ENCODE measurements around the gene USP20. TPM values are rescaled to one million over a fixed set of nuclear protein-coding genes. Genes with fewer than 3 reads are reported as not detected.

Gene USP20
- total RNA-seq, 1 experiment from 2014 or later, result 14.4 TPM

DNA sequence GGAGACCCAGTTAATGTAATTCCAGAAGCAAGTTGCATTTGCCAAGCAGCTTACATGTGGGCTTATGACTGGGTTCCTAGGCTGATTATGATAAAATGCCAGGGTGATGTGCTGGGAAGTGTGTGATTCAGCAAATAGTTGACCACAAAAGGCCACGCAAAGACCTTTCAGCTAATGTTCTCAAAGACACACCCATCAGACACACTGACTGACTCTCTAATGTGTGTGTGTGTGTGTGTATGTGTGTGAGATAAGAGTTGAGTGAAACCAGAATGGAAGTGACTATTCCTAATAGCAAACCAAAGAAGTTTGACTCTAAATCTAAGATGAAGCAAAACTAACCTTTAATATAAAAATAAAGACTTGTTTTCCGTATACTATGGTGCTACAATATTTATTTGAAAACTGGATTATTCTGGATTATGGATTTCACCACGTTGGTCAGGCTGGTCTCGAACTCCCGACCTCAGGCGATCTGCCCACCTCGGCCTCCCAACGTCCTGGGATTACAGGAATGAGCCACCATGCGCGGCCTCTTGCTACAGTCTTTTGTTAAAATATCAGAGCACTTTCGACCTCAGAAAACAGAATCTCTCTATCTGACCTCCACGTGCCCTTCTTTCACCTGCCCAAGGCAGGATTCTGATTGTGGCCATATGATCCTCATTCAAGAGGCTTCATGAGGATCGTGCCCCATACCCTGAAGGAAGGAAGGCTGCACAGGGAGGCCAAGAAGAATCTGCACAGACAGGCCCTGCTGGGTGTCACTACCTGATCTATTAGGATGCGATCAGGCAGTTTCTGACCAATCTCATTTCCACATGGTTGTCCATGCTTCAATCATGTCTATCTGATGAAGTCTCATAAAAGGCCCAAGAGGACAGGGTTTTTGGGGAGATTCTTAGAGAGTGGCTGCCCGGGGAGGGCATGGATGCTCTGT, 75.6 kb downstream of the USP20 start:
- H3K4me1 ChIP-seq (ENCODE audit: control insufficient read depth, insufficient read depth, low read length), result no peaks in the 10 kb centered on the region
- H3K36me3 ChIP-seq (ENCODE audit: control insufficient read depth, insufficient read depth, low read length), result no peaks in the 10 kb centered on the region
- no peaks in the 10 kb centered on the region for H3K27me3 ChIP-seq (ENCODE audit: control insufficient read depth, insufficient read depth, low read length)
- BruUV-seq (replicated peaks), result no TSS peak
- intact Hi-C loops (cut with micrococcal nuclease; ENCODE audit: unreplicated experiment) (no loop called here), in situ Hi-C loops (cut with HindIII; ENCODE audit: low pct_unique_long_range_greater_than_20kb, low sequenced_read_pairs) (no loop called here)
- CTCF ChIA-PET, result no interaction called here
- ATAC-seq (no peak), DNase-seq (ENCODE audit: low read depth, low spot score) (peak; percentile 85)
- H3K27ac ChIP-seq (ENCODE audit: low read length), result no peak overlapping the region
- H3K4me3 ChIP-seq (ENCODE audit: low read depth in 2 of 2, low read length in 2 of 2), result no peak overlapping the region
- TF ChIP-seq SIN3A (IDR thresholded peaks at IDR 0.05; ENCODE audit: borderline replicate concordance, insufficient read depth, low read depth, low read length), result no peak
- TF ChIP-seq POLR2AphosphoS5 (IDR thresholded peaks at IDR 0.05; ENCODE audit: low read depth, low read length), result no peak
- TF ChIP-seq, protein P1, sequence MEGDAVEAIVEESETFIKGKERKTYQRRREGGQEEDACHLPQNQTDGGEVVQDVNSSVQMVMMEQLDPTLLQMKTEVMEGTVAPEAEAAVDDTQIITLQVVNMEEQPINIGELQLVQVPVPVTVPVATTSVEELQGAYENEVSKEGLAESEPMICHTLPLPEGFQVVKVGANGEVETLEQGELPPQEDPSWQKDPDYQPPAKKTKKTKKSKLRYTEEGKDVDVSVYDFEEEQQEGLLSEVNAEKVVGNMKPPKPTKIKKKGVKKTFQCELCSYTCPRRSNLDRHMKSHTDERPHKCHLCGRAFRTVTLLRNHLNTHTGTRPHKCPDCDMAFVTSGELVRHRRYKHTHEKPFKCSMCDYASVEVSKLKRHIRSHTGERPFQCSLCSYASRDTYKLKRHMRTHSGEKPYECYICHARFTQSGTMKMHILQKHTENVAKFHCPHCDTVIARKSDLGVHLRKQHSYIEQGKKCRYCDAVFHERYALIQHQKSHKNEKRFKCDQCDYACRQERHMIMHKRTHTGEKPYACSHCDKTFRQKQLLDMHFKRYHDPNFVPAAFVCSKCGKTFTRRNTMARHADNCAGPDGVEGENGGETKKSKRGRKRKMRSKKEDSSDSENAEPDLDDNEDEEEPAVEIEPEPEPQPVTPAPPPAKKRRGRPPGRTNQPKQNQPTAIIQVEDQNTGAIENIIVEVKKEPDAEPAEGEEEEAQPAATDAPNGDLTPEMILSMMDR (IDR thresholded peaks at IDR 0.05), result no peak
- TF ChIP-seq, protein P2, sequence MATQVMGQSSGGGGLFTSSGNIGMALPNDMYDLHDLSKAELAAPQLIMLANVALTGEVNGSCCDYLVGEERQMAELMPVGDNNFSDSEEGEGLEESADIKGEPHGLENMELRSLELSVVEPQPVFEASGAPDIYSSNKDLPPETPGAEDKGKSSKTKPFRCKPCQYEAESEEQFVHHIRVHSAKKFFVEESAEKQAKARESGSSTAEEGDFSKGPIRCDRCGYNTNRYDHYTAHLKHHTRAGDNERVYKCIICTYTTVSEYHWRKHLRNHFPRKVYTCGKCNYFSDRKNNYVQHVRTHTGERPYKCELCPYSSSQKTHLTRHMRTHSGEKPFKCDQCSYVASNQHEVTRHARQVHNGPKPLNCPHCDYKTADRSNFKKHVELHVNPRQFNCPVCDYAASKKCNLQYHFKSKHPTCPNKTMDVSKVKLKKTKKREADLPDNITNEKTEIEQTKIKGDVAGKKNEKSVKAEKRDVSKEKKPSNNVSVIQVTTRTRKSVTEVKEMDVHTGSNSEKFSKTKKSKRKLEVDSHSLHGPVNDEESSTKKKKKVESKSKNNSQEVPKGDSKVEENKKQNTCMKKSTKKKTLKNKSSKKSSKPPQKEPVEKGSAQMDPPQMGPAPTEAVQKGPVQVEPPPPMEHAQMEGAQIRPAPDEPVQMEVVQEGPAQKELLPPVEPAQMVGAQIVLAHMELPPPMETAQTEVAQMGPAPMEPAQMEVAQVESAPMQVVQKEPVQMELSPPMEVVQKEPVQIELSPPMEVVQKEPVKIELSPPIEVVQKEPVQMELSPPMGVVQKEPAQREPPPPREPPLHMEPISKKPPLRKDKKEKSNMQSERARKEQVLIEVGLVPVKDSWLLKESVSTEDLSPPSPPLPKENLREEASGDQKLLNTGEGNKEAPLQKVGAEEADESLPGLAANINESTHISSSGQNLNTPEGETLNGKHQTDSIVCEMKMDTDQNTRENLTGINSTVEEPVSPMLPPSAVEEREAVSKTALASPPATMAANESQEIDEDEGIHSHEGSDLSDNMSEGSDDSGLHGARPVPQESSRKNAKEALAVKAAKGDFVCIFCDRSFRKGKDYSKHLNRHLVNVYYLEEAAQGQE (IDR thresholded peaks at IDR 0.05; ENCODE audit: insufficient read depth in 1 of 2, low read depth in 2 of 2, low read length in 1 of 2), result no peak
- TF ChIP-seq TCF7L2 (IDR thresholded peaks at IDR 0.05; ENCODE audit: low read depth, low read length), result no peak
- POLR2A ChIA-PET, result no interaction called here
- no peaks in the 10 kb centered on the region for H3K9me3 ChIP-seq (ENCODE audit: control insufficient read depth, insufficient read depth, low read depth, low read length)

GRCh38 chr9:129914051-129914450, 78.8 kb downstream of the USP20 start:
- in situ Hi-C loops (cut with HindIII; ENCODE audit: low pct_unique_long_range_greater_than_20kb, low sequenced_read_pairs), result no loop called here
- H3K27ac ChIP-seq (ENCODE audit: low read length), result no peak overlapping the region

More at GRCh38 chr9:129914051-129914450, 78.8 kb downstream of the USP20 start:
- POLR2A ChIA-PET, result interaction anchor here (0.6 kb wide), 1 partner anchor 24 kb away, joined by 6 read pairs; no protein-coding TSS in a partner anchor
- BruUV-seq (replicated peaks), result no TSS peak
- ATAC-seq (no peak), DNase-seq (ENCODE audit: low read depth, low spot score) (no peak)
- no peaks in the 10 kb centered on the region for H3K4me1 ChIP-seq (ENCODE audit: control insufficient read depth, insufficient read depth, low read length)
- H3K9me3 ChIP-seq (ENCODE audit: control insufficient read depth, insufficient read depth, low read depth, low read length), result no peaks in the 10 kb centered on the region
- TF ChIP-seq, protein P2 (IDR thresholded peaks at IDR 0.05; ENCODE audit: insufficient read depth in 1 of 2, low read depth in 2 of 2, low read length in 1 of 2), result no peak
- TF ChIP-seq, protein P1 (IDR thresholded peaks at IDR 0.05), result no peak
- no peak for TF ChIP-seq TCF7L2 (IDR thresholded peaks at IDR 0.05; ENCODE audit: low read depth, low read length)
- no peak for TF ChIP-seq POLR2AphosphoS5 (IDR thresholded peaks at IDR 0.05; ENCODE audit: low read depth, low read length)
- TF ChIP-seq SIN3A (IDR thresholded peaks at IDR 0.05; ENCODE audit: borderline replicate concordance, insufficient read depth, low read depth, low read length), result no peak
- no peaks in the 10 kb centered on the region for H3K27me3 ChIP-seq (ENCODE audit: control insufficient read depth, insufficient read depth, low read length)
- intact Hi-C loops (cut with micrococcal nuclease; ENCODE audit: unreplicated experiment), result no loop called here
- CTCF ChIA-PET, result no interaction called here
- no peak overlapping the region for H3K4me3 ChIP-seq (ENCODE audit: low read depth in 2 of 2, low read length in 2 of 2)
- H3K36me3 ChIP-seq (ENCODE audit: control insufficient read depth, insufficient read depth, low read length), result no peaks in the 10 kb centered on the region
